HepG2 (cell line): ENCODE data around the gene HOXC5.

Experiments used
- CTCF ChIP-seq: sonication (generic); formaldehyde crosslinking; IDR thresholded peaks from 2 replicates; pipeline ENCODE4 v1.5.0; 2020; ENCODE audit warnings: mild to moderate bottlenecking, missing genetic modification reagents, moderate library complexity
- DNMT1 ChIP-seq: sonication (generic); formaldehyde crosslinking; IDR thresholded peaks from 2 replicates; pipeline ENCODE4 v1.5.1; 2020; ENCODE audit warnings: mild to moderate bottlenecking, missing genetic modification reagents
- KLF16 ChIP-seq, 2 experiments: sonication (generic) in 1 of 2; formaldehyde crosslinking in 1 of 2; IDR thresholded peaks; 2 replicates each; pipeline versions ENCODE4 v1.6.1 to v1.8.0; 2016 to 2023; ENCODE audit warnings: missing genetic modification reagents in 2 of 2, missing compliant biosample characterization in 1 of 2
- POLR2G ChIP-seq: fragments of 200-400 bp; formaldehyde crosslinking; IDR thresholded peaks from 2 replicates; pipeline ENCODE4 v1.6.1; 2018; ENCODE audit warnings: mild to moderate bottlenecking, low read depth, low read length, moderate library complexity
- SKIL ChIP-seq: sonication (generic); formaldehyde crosslinking; IDR thresholded peaks from 2 replicates; pipeline ENCODE4 v1.8.0; 2022; ENCODE audit warnings: missing genetic modification reagents, mild to moderate bottlenecking, moderate library complexity, borderline replicate concordance
- TAF1 ChIP-seq: sonication (generic); formaldehyde crosslinking; IDR thresholded peaks from 2 replicates; pipeline ENCODE4 v1.4.0; 2020; ENCODE audit warnings: missing genetic modification reagents
- ZBTB44 ChIP-seq: sonication (generic); formaldehyde crosslinking; IDR thresholded peaks from 2 replicates; pipeline ENCODE4 v1.4.0; 2020; ENCODE audit warnings: missing genetic modification reagents
- ZFX ChIP-seq: sonication (generic); formaldehyde crosslinking; IDR thresholded peaks from 2 replicates; pipeline ENCODE4 v1.4.0; 2020; ENCODE audit warnings: mild to moderate bottlenecking, low read depth, missing genetic modification reagents, moderate library complexity

GRCh38 chr12:54003625-54004024 lies 29.2 kb upstream of the HOXC5 start:
- TF ChIP-seq ZBTB44 (CRISPR knock-in tag): no peak
- no peak for TF ChIP-seq CTCF
- TF ChIP-seq KLF16 (CRISPR knock-in tag; IDR thresholded peaks at IDR 0.05): no peak
- no peak for TF ChIP-seq ZFX (CRISPR knock-in tag)
- TF ChIP-seq DNMT1: no peak
- TF ChIP-seq TAF1 (CRISPR knock-in tag): no peak
- no peak for TF ChIP-seq SKIL (CRISPR knock-in tag)
- no peak for TF ChIP-seq POLR2G
